Measurements from ENCODE around the gene TMEM108.

DNA sequence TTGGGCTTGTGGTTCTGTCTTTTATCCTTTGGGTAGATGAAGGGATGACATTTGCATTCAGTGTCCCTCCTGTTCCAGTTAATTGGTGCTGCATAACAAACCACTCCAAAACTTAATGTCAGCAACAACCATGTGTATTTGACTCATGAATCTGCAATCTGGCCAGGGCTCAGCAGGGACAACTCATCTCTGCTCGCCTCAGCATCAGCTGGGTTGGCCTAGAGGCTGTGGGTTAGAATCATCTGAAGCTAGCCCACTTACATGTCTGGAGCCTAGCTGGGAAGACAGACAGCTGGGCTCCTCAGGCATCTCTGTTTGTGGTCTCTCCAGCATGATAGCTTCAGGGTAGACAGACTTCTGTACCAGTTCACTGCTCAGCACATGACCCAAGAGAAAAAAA lies 92.0 kb downstream of the TMEM108 start:
- TF ChIP-seq, protein P1, sequence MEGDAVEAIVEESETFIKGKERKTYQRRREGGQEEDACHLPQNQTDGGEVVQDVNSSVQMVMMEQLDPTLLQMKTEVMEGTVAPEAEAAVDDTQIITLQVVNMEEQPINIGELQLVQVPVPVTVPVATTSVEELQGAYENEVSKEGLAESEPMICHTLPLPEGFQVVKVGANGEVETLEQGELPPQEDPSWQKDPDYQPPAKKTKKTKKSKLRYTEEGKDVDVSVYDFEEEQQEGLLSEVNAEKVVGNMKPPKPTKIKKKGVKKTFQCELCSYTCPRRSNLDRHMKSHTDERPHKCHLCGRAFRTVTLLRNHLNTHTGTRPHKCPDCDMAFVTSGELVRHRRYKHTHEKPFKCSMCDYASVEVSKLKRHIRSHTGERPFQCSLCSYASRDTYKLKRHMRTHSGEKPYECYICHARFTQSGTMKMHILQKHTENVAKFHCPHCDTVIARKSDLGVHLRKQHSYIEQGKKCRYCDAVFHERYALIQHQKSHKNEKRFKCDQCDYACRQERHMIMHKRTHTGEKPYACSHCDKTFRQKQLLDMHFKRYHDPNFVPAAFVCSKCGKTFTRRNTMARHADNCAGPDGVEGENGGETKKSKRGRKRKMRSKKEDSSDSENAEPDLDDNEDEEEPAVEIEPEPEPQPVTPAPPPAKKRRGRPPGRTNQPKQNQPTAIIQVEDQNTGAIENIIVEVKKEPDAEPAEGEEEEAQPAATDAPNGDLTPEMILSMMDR (IDR thresholded peaks at IDR 0.05) = no peak
- no peak for TF ChIP-seq POLR2A (IDR thresholded peaks at IDR 0.05)
